ENCODE measurements around the gene PPA2. TPM values are rescaled to one million over a fixed set of nuclear protein-coding genes. Genes with fewer than 3 reads are reported as not detected.
"Not testable (repeated sequence)": the region's sequence is repeated elsewhere in the genome, so short reads cannot be mapped to it uniquely, and the experiment has no call there.

PPA2 gene
- total RNA-seq, 1 experiment from 2014 or later: 180 TPM

GRCh38 chr4:105461221-105461620, 12.6 kb downstream of the PPA2 start:
- no peak for DNase-seq (ENCODE audit: extremely low read depth, low read depth)

GRCh38 chr4:105460306-105460705, 13.6 kb downstream of the PPA2 start:
- DNase-seq (ENCODE audit: extremely low read depth, low read depth): no peak

- not testable (repeated sequence) for DNase-seq (ENCODE audit: extremely low read depth, low read depth)
Observed at GRCh38 chr4:105458541-105458940, 15.3 kb downstream of the PPA2 start.

GRCh38 chr4:105458001-105458400, 15.9 kb downstream of the PPA2 start:
- DNase-seq (ENCODE audit: extremely low read depth, low read depth): no peak

- no peak for DNase-seq (ENCODE audit: extremely low read depth, low read depth)
Observed at GRCh38 chr4:105455998-105456397, 17.9 kb downstream of the PPA2 start.

- no peak for DNase-seq (ENCODE audit: extremely low read depth, low read depth)
Observed at GRCh38 chr4:105455182-105455581, 18.7 kb downstream of the PPA2 start.

- DNase-seq (ENCODE audit: extremely low read depth, low read depth): no peak
Observed at GRCh38 chr4:105453550-105454205, 20.2 kb downstream of the PPA2 start.

GRCh38 chr4:105451346-105451745, 22.5 kb downstream of the PPA2 start:
- DNase-seq (ENCODE audit: extremely low read depth, low read depth): no peak

GRCh38 chr4:105440890-105441289, 33.0 kb downstream of the PPA2 start:
- no peak for DNase-seq (ENCODE audit: extremely low read depth, low read depth)

- no peak for DNase-seq (ENCODE audit: extremely low read depth, low read depth)
Observed at GRCh38 chr4:105437637-105438036, 36.2 kb downstream of the PPA2 start.

- DNase-seq (ENCODE audit: extremely low read depth, low read depth): no peak
Observed at GRCh38 chr4:105436414-105436813, 37.4 kb downstream of the PPA2 start.

- no peak for DNase-seq (ENCODE audit: extremely low read depth, low read depth)
Observed at GRCh38 chr4:105434940-105435339, 38.9 kb downstream of the PPA2 start.

GRCh38 chr4:105433421-105433820, 40.4 kb downstream of the PPA2 start:
- DNase-seq (ENCODE audit: extremely low read depth, low read depth): no peak

- no peak for DNase-seq (ENCODE audit: extremely low read depth, low read depth)
Observed at GRCh38 chr4:105432438-105432837, 41.4 kb downstream of the PPA2 start.

- DNase-seq (ENCODE audit: extremely low read depth, low read depth): no peak
Observed at GRCh38 chr4:105430811-105431210, 43.1 kb downstream of the PPA2 start.

GRCh38 chr4:105426187-105426897, 47.5 kb downstream of the PPA2 start:
- no peak for DNase-seq (ENCODE audit: extremely low read depth, low read depth)

GRCh38 chr4:105422207-105422920, 51.5 kb downstream of the PPA2 start:
- DNase-seq (ENCODE audit: extremely low read depth, low read depth): no peak

- DNase-seq (ENCODE audit: extremely low read depth, low read depth): no peak
Observed at GRCh38 chr4:105417624-105418023, 56.2 kb downstream of the PPA2 start.

GRCh38 chr4:105415281-105415744, 58.5 kb downstream of the PPA2 start:
- no peak for DNase-seq (ENCODE audit: extremely low read depth, low read depth)

- DNase-seq (ENCODE audit: extremely low read depth, low read depth): no peak
Observed at GRCh38 chr4:105414316-105414715, 59.5 kb downstream of the PPA2 start.

GRCh38 chr4:105409135-105409534, 64.7 kb downstream of the PPA2 start:
- DNase-seq (ENCODE audit: extremely low read depth, low read depth): not testable (repeated sequence)
